Gastrocnemius medialis (tissue), 4 donors: Measurements from ENCODE around the gene COL19A1.

Source experiments
- POLR2A ChIP-seq, 2 donors: fragments of 450-650 bp; IDR thresholded peaks; one replicate each; pipeline ENCODE4 v1.6.1; 2017; ENCODE audit warnings: antibody characterized with exemption in 2 of 2, mild to moderate bottlenecking in 2 of 2, moderate library complexity in 2 of 2
- TF ChIP-seq, protein P1 (sequence below), 5 experiments: fragments of 450-650 bp in 3 of 5; fragments of 200-600 bp in 2 of 5; sonication (generic) in 2 of 5; IDR thresholded peaks in 4 of 5; conservative IDR thresholded peaks in 1 of 5; 1 replicate in 4 of 5; 2 replicates in 1 of 5; pipeline ENCODE4 v1.5.1; 2016 to 2019; ENCODE audit warnings: antibody characterized with exemption in 5 of 5, mild to moderate bottlenecking in 3 of 5, moderate library complexity in 3 of 5

DNA sequence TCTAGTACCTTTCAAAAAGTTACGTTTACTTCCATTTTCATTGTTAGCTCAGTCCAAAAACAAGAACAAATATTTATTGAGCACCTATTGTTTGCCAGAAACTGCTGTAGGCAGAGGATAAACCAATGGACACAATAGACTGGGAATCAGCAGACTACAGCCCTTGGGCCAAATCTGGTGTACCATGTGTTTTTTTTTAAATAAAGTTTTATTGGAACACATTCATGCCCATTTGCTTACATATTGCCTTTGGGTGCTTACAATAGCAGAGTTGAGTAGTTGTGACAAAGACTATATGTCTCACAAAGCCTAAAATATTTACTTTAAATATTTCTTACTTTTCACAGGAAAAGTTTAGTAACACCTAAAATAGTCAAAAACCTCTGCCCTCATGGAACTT is 220.4 kb downstream of the COL19A1 start:
- TF ChIP-seq, protein P1, sequence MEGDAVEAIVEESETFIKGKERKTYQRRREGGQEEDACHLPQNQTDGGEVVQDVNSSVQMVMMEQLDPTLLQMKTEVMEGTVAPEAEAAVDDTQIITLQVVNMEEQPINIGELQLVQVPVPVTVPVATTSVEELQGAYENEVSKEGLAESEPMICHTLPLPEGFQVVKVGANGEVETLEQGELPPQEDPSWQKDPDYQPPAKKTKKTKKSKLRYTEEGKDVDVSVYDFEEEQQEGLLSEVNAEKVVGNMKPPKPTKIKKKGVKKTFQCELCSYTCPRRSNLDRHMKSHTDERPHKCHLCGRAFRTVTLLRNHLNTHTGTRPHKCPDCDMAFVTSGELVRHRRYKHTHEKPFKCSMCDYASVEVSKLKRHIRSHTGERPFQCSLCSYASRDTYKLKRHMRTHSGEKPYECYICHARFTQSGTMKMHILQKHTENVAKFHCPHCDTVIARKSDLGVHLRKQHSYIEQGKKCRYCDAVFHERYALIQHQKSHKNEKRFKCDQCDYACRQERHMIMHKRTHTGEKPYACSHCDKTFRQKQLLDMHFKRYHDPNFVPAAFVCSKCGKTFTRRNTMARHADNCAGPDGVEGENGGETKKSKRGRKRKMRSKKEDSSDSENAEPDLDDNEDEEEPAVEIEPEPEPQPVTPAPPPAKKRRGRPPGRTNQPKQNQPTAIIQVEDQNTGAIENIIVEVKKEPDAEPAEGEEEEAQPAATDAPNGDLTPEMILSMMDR (IDR thresholded peaks at IDR 0.05 in 4 of 5, conservative IDR thresholded peaks at IDR 0.05 in 1 of 5), result no peak
- TF ChIP-seq POLR2A (IDR thresholded peaks at IDR 0.05), result no peak
